CD4-positive, CD25-positive, alpha-beta regulatory T cell (primary cell): ENCODE measurements around the gene NOTUM. TPM values are rescaled to one million over a fixed set of nuclear protein-coding genes. Genes with fewer than 3 reads are reported as not detected.

Source experiments
- ATAC-seq, 2 donors: fragments of 150-1000 bp; cut with Tn5 transposase; one replicate each; pipeline ENCODE4 v1.10.0; 2021; ENCODE audit warnings: low read depth in 2 of 2, moderate number of reproducible peaks in 2 of 2, moderate library complexity in 1 of 2
- DNase-seq, 3 donors: peaks; one replicate each; pipeline versions ENCODE4 v3.0.0 to v3.0.0-alpha.2; 2012 to 2022; ENCODE audit warnings: mixed read lengths in 1 of 3
- H3K27ac ChIP-seq: one replicate; pipeline ENCODE4 v1.7.0; 2013; ENCODE audit warnings: mild to moderate bottlenecking, low read length; ENCODE audit not compliant: insufficient read depth, poor library complexity, severe bottlenecking
- H3K27me3 ChIP-seq: one replicate; pipeline ENCODE4 v1.7.0; 2013; ENCODE audit warnings: low read length; ENCODE audit not compliant: control insufficient read depth, insufficient read depth
- H3K36me3 ChIP-seq: one replicate; pipeline ENCODE4 v1.7.0; 2013; ENCODE audit warnings: mild to moderate bottlenecking, low read length, moderate library complexity; ENCODE audit not compliant: control insufficient read depth, insufficient read depth
- H3K4me1 ChIP-seq: 2 replicates; pipeline ENCODE4 v1.7.0; 2013; ENCODE audit warnings: mild to moderate bottlenecking, low read length; ENCODE audit not compliant: insufficient read depth, control insufficient read depth, poor library complexity, severe bottlenecking
- H3K4me3 ChIP-seq: one replicate; pipeline ENCODE4 v1.7.0; 2013; ENCODE audit warnings: low read depth, mild to moderate bottlenecking, low read length, moderate library complexity
- H3K9me3 ChIP-seq, 2 experiments: 1 replicate in 1 of 2; 2 replicates in 1 of 2; pipeline ENCODE4 v1.7.0; 2013; ENCODE audit warnings: low read length in 2 of 2, mild to moderate bottlenecking in 1 of 2, moderate library complexity in 1 of 2; ENCODE audit not compliant: control insufficient read depth in 2 of 2
- H3K27ac Mint-ChIP-seq, 3 donors: one replicate each; pipeline ENCODE4 v1.8.0; 2020 to 2022; ENCODE audit warnings: mild to moderate bottlenecking in 3 of 3, mixed read lengths in 3 of 3, moderate library complexity in 2 of 3
- H3K27me3 Mint-ChIP-seq: one replicate; pipeline ENCODE4 v1.8.0; 2022; ENCODE audit warnings: mild to moderate bottlenecking, mixed read lengths
- H3K36me3 Mint-ChIP-seq: one replicate; pipeline ENCODE4 v1.8.0; 2020; ENCODE audit warnings: mixed read lengths
- H3K4me1 Mint-ChIP-seq, 4 donors: one replicate each; pipeline ENCODE4 v1.8.0; 2020 to 2022; ENCODE audit warnings: mixed read lengths in 4 of 4, mild to moderate bottlenecking in 1 of 4
- H3K4me3 Mint-ChIP-seq, 4 donors: one replicate each; pipeline ENCODE4 v1.8.0; 2020 to 2022; ENCODE audit warnings: mild to moderate bottlenecking in 4 of 4, mixed read lengths in 4 of 4, moderate library complexity in 3 of 4
- H3K9me3 Mint-ChIP-seq, 7 donors: one replicate each; pipeline ENCODE4 v1.8.0; 2020 to 2022; ENCODE audit warnings: mixed read lengths in 7 of 7, mild to moderate bottlenecking in 3 of 7, moderate library complexity in 2 of 7
- polyA plus RNA-seq, 4 donors: library from polyadenylated mRNA; unstranded; fragments of 300-500 nt; fragmentation: Illumina TruSeq; gene quantifications; one replicate each; pipeline ENCODE4 v1.2.3, GENCODE V29; 2021
- total RNA-seq: library from RNA; stranded (reverse); gene quantifications from one replicate; pipeline ENCODE4 v1.2.3, GENCODE V29; 2022

Gene NOTUM
- total and polyA plus RNA-seq, 5 donors from 2014 or later = 0.09 to 0.17 TPM; not detected in 3

DNA sequence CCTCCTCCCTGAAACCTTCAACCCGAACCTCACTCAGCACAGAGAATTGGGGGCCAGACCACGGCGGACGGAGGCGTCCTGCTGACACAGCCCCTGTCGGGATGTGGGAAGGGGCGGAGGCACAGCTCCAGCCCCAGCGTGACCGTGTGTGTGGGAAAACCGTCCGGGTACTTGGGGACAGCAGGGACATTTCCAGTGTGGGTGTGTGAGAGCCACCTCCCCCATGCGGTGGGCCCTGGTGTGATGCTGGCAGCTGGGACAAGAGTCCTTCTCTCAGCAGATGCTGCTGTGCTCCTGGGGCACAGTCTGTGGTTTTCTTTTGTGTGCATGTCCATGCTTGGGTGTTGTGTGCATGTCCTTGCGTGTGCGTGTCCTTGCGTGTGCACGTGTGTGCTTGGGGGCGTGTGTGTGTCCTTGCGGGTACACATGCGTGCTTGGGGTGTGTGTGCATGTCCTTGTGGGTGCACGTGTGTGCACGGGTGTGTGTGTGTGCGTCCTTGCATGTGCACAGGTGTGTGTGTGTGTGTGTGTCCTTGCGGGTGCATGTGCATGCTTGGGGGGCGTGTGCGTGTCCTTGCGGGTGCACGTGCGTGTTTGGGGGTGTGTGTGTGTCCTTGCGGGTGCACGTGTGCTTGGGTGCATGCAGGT, 44.8 kb upstream of the NOTUM start:
- DNase-seq (no peak), ATAC-seq (no peak)
- no peaks in the 10 kb centered on the region for H3K4me1 Mint-ChIP-seq
- H3K4me3 Mint-ChIP-seq = no peak overlapping the region
- Histone ChIP-seq H3K27ac (no peak overlapping the region), H3K4me1 (no peaks in the 10 kb centered on the region), H3K9me3 (no peaks in the 10 kb centered on the region), H3K27me3 (no peaks in the 10 kb centered on the region), H3K36me3 (no peaks in the 10 kb centered on the region), H3K4me3 (no peak overlapping the region)
- H3K9me3 Mint-ChIP-seq = no peaks in the 10 kb centered on the region
- no peak overlapping the region for H3K27ac Mint-ChIP-seq
- H3K36me3 Mint-ChIP-seq = no peaks in the 10 kb centered on the region
- no peaks in the 10 kb centered on the region for H3K27me3 Mint-ChIP-seq

GRCh38 chr17:82004517-82005455, 43.8 kb upstream of the NOTUM start:
- no peak for ATAC-seq
- Mint-ChIP-seq H3K27me3 (no peaks in the 10 kb centered on the region), H3K27ac (no peak overlapping the region), H3K4me1 (no peaks in the 10 kb centered on the region), H3K36me3 (no peaks in the 10 kb centered on the region), H3K4me3 (no peak overlapping the region), H3K9me3 (no peaks in the 10 kb centered on the region)
- Histone ChIP-seq H3K4me3 (no peak overlapping the region), H3K36me3 (no peaks in the 10 kb centered on the region), H3K9me3 (no peaks in the 10 kb centered on the region), H3K27ac (no peak overlapping the region), H3K27me3 (no peaks in the 10 kb centered on the region), H3K4me1 (no peaks in the 10 kb centered on the region)
- no peak for DNase-seq

- no peak for DNase-seq
- no peaks in the 10 kb centered on the region for H3K27me3 ChIP-seq
- H3K4me3 Mint-ChIP-seq = no peak overlapping the region
- H3K4me1 Mint-ChIP-seq = no peaks in the 10 kb centered on the region
- ATAC-seq = no peak
- no peaks in the 10 kb centered on the region for H3K36me3 ChIP-seq
- no peaks in the 10 kb centered on the region for H3K9me3 ChIP-seq
- no peaks in the 10 kb centered on the region for H3K36me3 Mint-ChIP-seq
- H3K4me1 ChIP-seq = no peaks in the 10 kb centered on the region
- H3K9me3 Mint-ChIP-seq = no peaks in the 10 kb centered on the region
- H3K4me3 ChIP-seq = no peak overlapping the region
- no peaks in the 10 kb centered on the region for H3K27me3 Mint-ChIP-seq
- H3K27ac Mint-ChIP-seq = peak overlapping the region in 1 of 3 donors; percentile 26
- H3K27ac ChIP-seq = no peak overlapping the region
Measured at GRCh38 chr17:82003411-82004381, 42.7 kb upstream of the NOTUM start.

DNA sequence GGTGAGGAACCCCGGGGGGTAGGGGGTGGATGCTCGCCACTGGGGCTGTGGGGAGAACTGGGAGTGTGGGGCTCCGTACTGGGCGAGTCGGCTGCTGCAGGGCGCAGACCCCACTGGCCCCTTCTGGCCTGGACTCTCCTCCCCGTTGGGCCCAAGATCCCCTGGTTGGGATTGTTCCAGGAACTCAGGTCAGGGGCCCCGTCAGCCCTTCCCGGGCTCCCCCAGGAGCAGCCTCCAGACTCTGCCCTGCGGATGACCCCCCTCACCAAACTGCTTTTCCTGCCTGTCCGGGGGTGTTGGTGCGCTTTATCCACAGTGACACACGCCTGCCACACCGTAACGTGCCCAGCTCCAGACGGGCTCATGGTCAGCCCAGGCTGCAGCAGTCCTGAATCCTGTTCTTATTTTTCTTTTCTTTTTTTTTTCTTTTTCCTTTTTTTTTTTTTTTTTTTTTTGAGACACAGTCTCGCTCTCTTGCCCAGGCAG, 40.6 kb upstream of the NOTUM start:
- no peak overlapping the region for H3K4me3 Mint-ChIP-seq
- ATAC-seq = no peak
- Histone ChIP-seq H3K4me1 (no peaks in the 10 kb centered on the region), H3K27ac (no peak overlapping the region), H3K4me3 (no peak overlapping the region), H3K36me3 (no peaks in the 10 kb centered on the region), H3K9me3 (no peaks in the 10 kb centered on the region), H3K27me3 (no peaks in the 10 kb centered on the region)
- no peak for DNase-seq
- H3K27me3 Mint-ChIP-seq = no peaks in the 10 kb centered on the region
- H3K36me3 Mint-ChIP-seq = no peaks in the 10 kb centered on the region
- H3K27ac Mint-ChIP-seq = no peak overlapping the region
- H3K4me1 Mint-ChIP-seq = no peaks in the 10 kb centered on the region
- no peaks in the 10 kb centered on the region for H3K9me3 Mint-ChIP-seq

DNA sequence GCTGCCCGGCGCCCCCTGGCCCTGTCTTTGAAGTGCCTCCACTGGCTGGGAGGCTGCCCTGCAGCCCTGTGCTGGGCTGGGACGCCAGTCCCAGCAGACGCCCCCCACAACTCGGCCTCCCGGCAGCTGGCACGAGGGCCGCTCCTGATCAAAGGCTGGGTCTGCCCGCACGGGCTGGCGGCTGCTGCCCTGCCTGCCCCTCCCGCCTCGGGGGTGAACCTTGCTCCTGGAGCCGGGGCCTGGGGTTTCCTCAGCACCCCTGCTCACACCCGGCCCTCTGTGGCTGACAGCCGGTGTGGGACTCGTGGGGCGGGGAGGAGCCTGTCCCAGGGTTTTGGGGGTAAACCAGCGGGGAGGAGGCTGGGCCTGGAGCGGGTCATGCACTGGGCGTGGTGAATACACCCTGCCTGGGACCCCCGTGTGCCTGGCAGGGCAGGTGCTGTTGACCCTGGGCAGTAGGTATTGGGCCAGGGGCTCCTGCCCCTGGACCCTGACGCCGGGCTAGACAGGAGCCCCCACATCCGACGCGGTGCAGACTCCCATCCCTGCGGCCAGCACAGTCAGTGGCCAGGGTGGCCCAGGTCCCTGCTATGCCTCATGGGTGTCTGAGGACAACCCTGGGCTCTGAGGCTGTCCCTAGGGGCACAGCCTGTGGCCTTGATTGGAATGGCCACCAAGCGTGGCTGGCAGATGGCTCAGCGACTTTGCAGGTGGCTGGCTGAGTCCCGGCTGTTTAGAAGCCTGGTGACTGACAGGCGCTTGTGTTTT, 40.0 kb upstream of the NOTUM start:
- H3K4me1 Mint-ChIP-seq = no peaks in the 10 kb centered on the region
- no peaks in the 10 kb centered on the region for H3K9me3 Mint-ChIP-seq
- no peaks in the 10 kb centered on the region for H3K27me3 Mint-ChIP-seq
- Histone ChIP-seq H3K4me3 (no peak overlapping the region), H3K9me3 (no peaks in the 10 kb centered on the region), H3K4me1 (no peaks in the 10 kb centered on the region), H3K27me3 (no peaks in the 10 kb centered on the region), H3K36me3 (no peaks in the 10 kb centered on the region), H3K27ac (no peak overlapping the region)
- no peaks in the 10 kb centered on the region for H3K36me3 Mint-ChIP-seq
- H3K27ac Mint-ChIP-seq = no peak overlapping the region
- no peak overlapping the region for H3K4me3 Mint-ChIP-seq
- DNase-seq = no peak
- ATAC-seq = no peak

DNA sequence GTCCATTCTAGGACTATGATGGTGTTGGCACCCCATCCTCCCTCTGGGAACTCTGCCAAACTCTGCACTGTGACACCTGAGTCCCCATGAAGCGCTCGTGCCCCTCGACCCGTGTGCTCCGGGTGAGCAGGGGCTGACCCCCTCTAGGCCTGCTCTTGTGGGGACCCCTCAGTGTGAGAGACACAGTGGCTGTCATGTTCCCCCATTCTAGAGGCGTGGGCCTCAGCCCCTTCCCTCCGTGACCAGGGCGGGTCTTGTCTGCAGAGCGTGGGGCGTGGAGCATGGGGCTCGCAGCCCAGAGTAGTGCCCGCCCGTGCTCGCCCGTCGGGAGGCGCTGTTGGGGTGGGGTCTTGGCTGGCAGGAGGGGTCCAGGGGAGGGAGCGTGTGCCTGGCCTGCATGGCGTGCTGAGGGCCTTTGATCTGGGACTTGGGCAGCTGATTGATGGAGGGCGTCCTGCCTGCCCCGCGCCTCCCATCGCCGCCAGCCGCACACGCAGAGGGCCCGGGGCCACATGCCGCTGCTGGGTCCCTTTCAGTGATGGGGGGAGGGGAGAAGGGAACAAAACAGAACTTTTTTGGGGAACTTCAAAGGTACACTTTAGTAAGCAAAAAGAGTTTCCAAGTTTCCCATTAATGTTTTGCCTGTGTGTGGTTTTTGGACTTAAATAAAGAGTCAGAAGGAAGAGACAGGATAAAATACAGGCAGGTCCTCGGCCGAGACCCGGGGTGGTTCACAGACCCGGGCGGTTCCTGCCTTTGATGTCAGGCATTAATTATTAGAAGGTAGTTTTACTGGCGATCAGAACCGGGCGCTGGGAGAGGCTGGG, 39.2 kb upstream of the NOTUM start:
- H3K36me3 Mint-ChIP-seq = no peaks in the 10 kb centered on the region
- no peak for DNase-seq

More for the DNA sequence above, 39.2 kb upstream of the NOTUM start:
- H3K27ac ChIP-seq = no peak overlapping the region
- H3K27me3 ChIP-seq = no peaks in the 10 kb centered on the region
- no peak for ATAC-seq
- Mint-ChIP-seq H3K4me3 (no peak overlapping the region), H3K4me1 (no peaks in the 10 kb centered on the region), H3K9me3 (no peaks in the 10 kb centered on the region), H3K27ac (peak overlapping the region in 1 of 3 donors; percentile 74), H3K27me3 (no peaks in the 10 kb centered on the region)
- no peaks in the 10 kb centered on the region for H3K4me1 ChIP-seq
- no peak overlapping the region for H3K4me3 ChIP-seq
- no peaks in the 10 kb centered on the region for H3K9me3 ChIP-seq
- no peaks in the 10 kb centered on the region for H3K36me3 ChIP-seq
